ENCODE measurements around the gene CFAP100.

DNA sequence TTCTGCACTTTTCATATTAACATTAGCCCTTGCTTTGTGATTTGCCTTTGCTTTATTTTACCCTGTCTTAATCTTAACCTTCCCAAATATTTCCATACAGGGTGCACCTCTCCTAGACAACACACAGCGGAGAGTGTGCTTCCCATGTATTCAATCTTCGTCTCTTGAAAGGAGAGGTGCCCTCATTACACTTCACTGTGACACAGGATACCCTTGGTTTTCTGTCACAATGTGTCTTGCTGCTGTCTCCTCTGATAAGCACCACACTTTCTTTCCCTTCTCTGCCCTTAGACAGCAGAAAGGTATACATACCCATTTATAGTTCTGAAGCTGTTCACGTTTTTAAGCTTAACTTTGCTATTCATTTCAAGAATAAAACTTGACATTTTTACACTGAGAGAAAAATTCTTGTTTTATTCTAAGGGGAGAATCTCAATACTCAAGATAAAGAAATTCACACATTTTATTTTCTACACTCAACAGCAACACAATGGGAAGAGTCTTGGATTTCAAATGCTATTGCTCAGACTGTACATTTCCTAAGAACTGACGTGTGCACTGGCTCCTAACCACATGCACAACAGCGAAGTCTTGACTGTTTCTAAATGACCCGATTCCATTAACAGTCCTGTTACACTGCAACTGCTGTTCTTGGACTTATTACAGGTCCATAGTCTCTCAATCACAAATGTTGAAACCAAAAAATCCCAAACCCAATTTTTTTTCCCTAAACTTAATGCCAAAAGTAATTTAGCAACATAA lies 59.9 kb downstream of the CFAP100 start:
- TF ChIP-seq CTCF (IDR thresholded peaks at IDR 0.05) = no peak
- TF ChIP-seq POLR2A (IDR thresholded peaks at IDR 0.05) = no peak

All from esophagus squamous epithelium (tissue), 4 donors.